Left ventricle myocardium inferior (tissue), 1 donor: Measurements from ENCODE around the gene TIGD7. TPM values are rescaled to one million over a fixed set of nuclear protein-coding genes. Genes with fewer than 3 reads are reported as not detected.

Experiments used
- DNase-seq: peaks from one replicate; pipeline ENCODE4 v3.0.0-alpha.2; 2020
- H3K27ac ChIP-seq: fragments of 200-600 bp; replicated peaks from 2 replicates; pipeline ENCODE4 v1.8.0; 2021
- H3K27me3 ChIP-seq: fragments of 200-600 bp; 2 replicates; pipeline ENCODE4 v1.8.0; 2021; ENCODE audit warnings: low read depth
- H3K36me3 ChIP-seq: fragments of 200-600 bp; 2 replicates; pipeline ENCODE4 v1.8.0; 2021
- H3K4me1 ChIP-seq: fragments of 200-600 bp; 2 replicates; pipeline ENCODE4 v1.8.0; 2021
- H3K4me3 ChIP-seq: fragments of 200-600 bp; 2 replicates; pipeline ENCODE4 v1.8.0; 2021; ENCODE audit warnings: mild to moderate bottlenecking, moderate library complexity
- H3K9me3 ChIP-seq: fragments of 200-600 bp; replicated peaks from 2 replicates; pipeline ENCODE4 v1.8.0; 2021
- intact Hi-C: fragments of 100-400 bp; cut with micrococcal nuclease; formaldehyde crosslinking; loops from one replicate; pipeline ENCODE4 v1.11.0; 2022
- total RNA-seq: library from RNA; stranded (reverse); fragmentation: NEBNext Ultra II Directional; extraction: Animal tissue kit (Norgen Biotek cat#: 25700); gene quantifications from one replicate; pipeline ENCODE4 v1.2.1, GENCODE V29; 2021
- TF ChIP-seq, protein P1 (sequence below): fragments of 200-600 bp; IDR thresholded peaks from 2 replicates; pipeline ENCODE4 v1.8.0; 2021; ENCODE audit warnings: antibody characterized with exemption, mild to moderate bottlenecking, borderline replicate concordance
- donor health status: DM: no; HTN: yes; CAD: no; lungs with severe emphysema.

Gene TIGD7
- total RNA-seq, 1 donor from 2014 or later: 9.7 TPM

GRCh38 chr16:3328643-3329042 lies 23.4 kb upstream of the TIGD7 start:
- Histone ChIP-seq H3K4me1 (no peaks in the 10 kb centered on the region), H3K27me3 (no peaks in the 10 kb centered on the region), H3K27ac (no peak overlapping the region), H3K4me3 (no peak overlapping the region), H3K9me3 (peaks cover 51% of the 10 kb centered on the region), H3K36me3 (no peaks in the 10 kb centered on the region)
- TF ChIP-seq, protein P1, sequence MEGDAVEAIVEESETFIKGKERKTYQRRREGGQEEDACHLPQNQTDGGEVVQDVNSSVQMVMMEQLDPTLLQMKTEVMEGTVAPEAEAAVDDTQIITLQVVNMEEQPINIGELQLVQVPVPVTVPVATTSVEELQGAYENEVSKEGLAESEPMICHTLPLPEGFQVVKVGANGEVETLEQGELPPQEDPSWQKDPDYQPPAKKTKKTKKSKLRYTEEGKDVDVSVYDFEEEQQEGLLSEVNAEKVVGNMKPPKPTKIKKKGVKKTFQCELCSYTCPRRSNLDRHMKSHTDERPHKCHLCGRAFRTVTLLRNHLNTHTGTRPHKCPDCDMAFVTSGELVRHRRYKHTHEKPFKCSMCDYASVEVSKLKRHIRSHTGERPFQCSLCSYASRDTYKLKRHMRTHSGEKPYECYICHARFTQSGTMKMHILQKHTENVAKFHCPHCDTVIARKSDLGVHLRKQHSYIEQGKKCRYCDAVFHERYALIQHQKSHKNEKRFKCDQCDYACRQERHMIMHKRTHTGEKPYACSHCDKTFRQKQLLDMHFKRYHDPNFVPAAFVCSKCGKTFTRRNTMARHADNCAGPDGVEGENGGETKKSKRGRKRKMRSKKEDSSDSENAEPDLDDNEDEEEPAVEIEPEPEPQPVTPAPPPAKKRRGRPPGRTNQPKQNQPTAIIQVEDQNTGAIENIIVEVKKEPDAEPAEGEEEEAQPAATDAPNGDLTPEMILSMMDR: no peak
- no peak for DNase-seq
- intact Hi-C loops: no loop called here

DNA sequence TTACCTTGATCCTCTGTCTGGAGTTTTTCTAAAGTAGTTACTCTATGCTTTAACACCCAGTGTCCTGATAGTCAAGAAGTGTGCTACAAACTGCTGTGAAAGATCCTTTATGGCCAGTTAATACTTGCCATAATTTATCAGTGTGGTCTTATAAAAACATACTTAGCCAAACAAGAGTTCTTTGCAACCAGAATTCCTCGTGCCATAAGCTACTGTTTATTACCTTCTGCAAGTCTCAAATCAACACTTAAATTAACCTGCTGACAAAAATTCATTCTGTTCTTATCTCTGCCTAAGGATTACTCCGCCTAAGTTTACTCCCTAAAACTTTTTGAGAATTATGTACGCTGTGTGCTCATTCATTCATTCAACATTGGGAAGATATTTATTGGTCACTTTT lies 22.9 kb upstream of the TIGD7 start:
- Histone ChIP-seq H3K9me3 (peaks cover 55% of the 10 kb centered on the region), H3K4me1 (no peaks in the 10 kb centered on the region)
- TF ChIP-seq, protein P1: no peak

DNA sequence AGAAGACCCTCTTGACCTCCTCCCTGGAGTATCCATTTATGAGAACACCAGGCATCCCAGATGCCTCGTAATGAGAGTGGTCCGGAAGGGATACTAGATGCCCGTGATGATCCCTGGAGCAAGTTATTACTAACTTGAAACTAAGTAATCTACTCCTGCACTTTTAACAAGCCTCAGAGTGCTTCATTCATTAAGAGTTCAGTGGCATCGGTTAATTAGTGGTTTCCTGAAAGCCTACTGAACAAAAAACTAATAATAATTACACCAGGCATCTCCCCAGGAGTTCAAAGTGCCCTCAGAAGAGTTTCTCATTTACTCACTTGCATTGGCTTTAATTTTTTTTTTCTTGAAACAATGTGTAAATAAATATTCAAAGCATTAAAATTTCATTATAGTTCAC lies 22.3 kb upstream of the TIGD7 start:
- intact Hi-C loops: no loop called here
- TF ChIP-seq, protein P1: no peak
- no peak for DNase-seq
- Histone ChIP-seq H3K9me3 (peaks cover 61% of the 10 kb centered on the region), H3K27me3 (no peaks in the 10 kb centered on the region), H3K4me3 (no peak overlapping the region), H3K27ac (no peak overlapping the region), H3K36me3 (no peaks in the 10 kb centered on the region), H3K4me1 (no peaks in the 10 kb centered on the region)

More for the DNA sequence above, 22.9 kb upstream of the TIGD7 start:
- Histone ChIP-seq H3K36me3 (no peaks in the 10 kb centered on the region), H3K27me3 (no peaks in the 10 kb centered on the region), H3K4me3 (no peak overlapping the region), H3K27ac (no peak overlapping the region)
- DNase-seq: no peak
- intact Hi-C loops: no loop called here

GRCh38 chr16:3321816-3322215 lies 16.6 kb upstream of the TIGD7 start:
- TF ChIP-seq, protein P1: no peak
- Histone ChIP-seq H3K4me3 (no peak overlapping the region), H3K36me3 (peaks cover 42% of the 10 kb centered on the region), H3K27ac (no peak overlapping the region), H3K27me3 (no peaks in the 10 kb centered on the region), H3K9me3 (peaks cover 97% of the 10 kb centered on the region), H3K4me1 (no peaks in the 10 kb centered on the region)
- no peak for DNase-seq
- intact Hi-C loops: no loop called here

GRCh38 chr16:3317315-3317999 lies 12.2 kb upstream of the TIGD7 start:
- no peak overlapping the region for H3K4me3 ChIP-seq
- intact Hi-C loops: no loop called here
- no peaks in the 10 kb centered on the region for H3K27me3 ChIP-seq
- H3K36me3 ChIP-seq: peaks cover 85% of the 10 kb centered on the region
- H3K9me3 ChIP-seq: peaks cover 100% of the 10 kb centered on the region
- TF ChIP-seq, protein P1: no peak
- no peak for DNase-seq
- H3K27ac ChIP-seq: no peak overlapping the region
- no peaks in the 10 kb centered on the region for H3K4me1 ChIP-seq
